ENCODE measurements around the gene MRPL55.
A peak's percentile ranks its signal among the peaks of the same experiment; 100 is the strongest.

MRPL55 gene

GRCh38 chr1:228074954-228075730, 34.0 kb downstream of the MRPL55 start:
- Mint-ChIP-seq H3K4me1 (peaks cover 6% of the 10 kb centered on the region), H3K36me3 (ENCODE audit: low read depth) (no peaks in the 10 kb centered on the region), H3K27ac (no peak overlapping the region), H3K4me3 (no peak overlapping the region), H3K27me3 (ENCODE audit: low read depth) (peaks cover 21% of the 10 kb centered on the region), H3K9me3 (no peaks in the 10 kb centered on the region)
- TF ChIP-seq CTCF (IDR thresholded peaks at IDR 0.05; ENCODE audit: unreplicated experiment in 3 of 3), result no peak

GRCh38 chr1:228073857-228074545, 35.1 kb downstream of the MRPL55 start:
- peaks cover 28% of the 10 kb centered on the region for H3K27me3 Mint-ChIP-seq (ENCODE audit: low read depth)
- H3K27ac Mint-ChIP-seq, result peak overlapping the region; percentile 67 to 96 (median 83)
- H3K4me3 Mint-ChIP-seq, result peak overlapping the region in 1 of 3 experiments; percentile 67
- H3K36me3 Mint-ChIP-seq (ENCODE audit: low read depth), result no peaks in the 10 kb centered on the region
- TF ChIP-seq CTCF (IDR thresholded peaks at IDR 0.05; ENCODE audit: unreplicated experiment in 3 of 3), result peak in 2 of 3 experiments; percentile 11 to 39
- peaks cover 6% of the 10 kb centered on the region for H3K4me1 Mint-ChIP-seq
- H3K9me3 Mint-ChIP-seq, result no peaks in the 10 kb centered on the region

GRCh38 chr1:228073061-228073856, 35.8 kb downstream of the MRPL55 start:
- H3K9me3 Mint-ChIP-seq, result no peaks in the 10 kb centered on the region
- H3K27me3 Mint-ChIP-seq (ENCODE audit: low read depth), result peaks cover 33% of the 10 kb centered on the region
- H3K27ac Mint-ChIP-seq, result peak overlapping the region in 1 of 3 experiments; percentile 96
- no peak for TF ChIP-seq CTCF (IDR thresholded peaks at IDR 0.05; ENCODE audit: unreplicated experiment in 3 of 3)
- no peak overlapping the region for H3K4me3 Mint-ChIP-seq
- peaks cover 6% of the 10 kb centered on the region for H3K4me1 Mint-ChIP-seq
- no peaks in the 10 kb centered on the region for H3K36me3 Mint-ChIP-seq (ENCODE audit: low read depth)

GRCh38 chr1:228072658-228073043, 36.4 kb downstream of the MRPL55 start:
- Mint-ChIP-seq H3K9me3 (no peaks in the 10 kb centered on the region), H3K36me3 (ENCODE audit: low read depth) (no peaks in the 10 kb centered on the region), H3K4me1 (peaks cover 6% of the 10 kb centered on the region), H3K27me3 (ENCODE audit: low read depth) (peaks cover 39% of the 10 kb centered on the region), H3K27ac (no peak overlapping the region), H3K4me3 (no peak overlapping the region)
- no peak for TF ChIP-seq CTCF (IDR thresholded peaks at IDR 0.05; ENCODE audit: unreplicated experiment in 3 of 3)

GRCh38 chr1:228071839-228072657, 37.1 kb downstream of the MRPL55 start:
- Mint-ChIP-seq H3K27me3 (ENCODE audit: low read depth) (peaks cover 41% of the 10 kb centered on the region), H3K4me3 (no peak overlapping the region), H3K9me3 (no peaks in the 10 kb centered on the region), H3K36me3 (ENCODE audit: low read depth) (no peaks in the 10 kb centered on the region), H3K27ac (no peak overlapping the region), H3K4me1 (peaks cover 6% of the 10 kb centered on the region)
- TF ChIP-seq CTCF (IDR thresholded peaks at IDR 0.05; ENCODE audit: unreplicated experiment in 3 of 3), result no peak

Measured in nephron (organoid).